Parathyroid adenoma (tissue), 2 donors: ENCODE results near the gene KIF19.
A peak's percentile ranks its signal among the peaks of the same experiment; 100 is the strongest.

Experiments used
- H2AFZ ChIP-seq: fragments of 300-600 bp; sonication (generic); one replicate; pipeline ENCODE4 v1.7.0; 2017; ENCODE audit warnings: antibody characterized with exemption, mild to moderate bottlenecking
- H3K27ac ChIP-seq: fragments of 300-600 bp; sonication (generic); one replicate; pipeline ENCODE4 v1.7.0; 2017
- H3K27me3 ChIP-seq: fragments of 300-600 bp; sonication (generic); one replicate; pipeline ENCODE4 v1.7.0; 2017; ENCODE audit warnings: low read length; ENCODE audit not compliant: control insufficient read depth, insufficient read depth
- H3K36me3 ChIP-seq: fragments of 300-600 bp; sonication (generic); one replicate; pipeline ENCODE4 v1.7.0; 2017; ENCODE audit warnings: low read length; ENCODE audit not compliant: control insufficient read depth, insufficient read depth
- H3K4me1 ChIP-seq: fragments of 300-600 bp; sonication (generic); one replicate; pipeline ENCODE4 v1.7.0; 2017; ENCODE audit warnings: control low read depth
- H3K4me2 ChIP-seq: fragments of 300-600 bp; sonication (generic); one replicate; pipeline ENCODE4 v1.7.0; 2017; ENCODE audit warnings: low read length
- H3K4me3 ChIP-seq: fragments of 300-600 bp; sonication (generic); one replicate; pipeline ENCODE4 v1.7.0; 2017; ENCODE audit warnings: low read depth, low read length
- H3K79me2 ChIP-seq: fragments of 300-600 bp; sonication (generic); one replicate; pipeline ENCODE4 v1.7.0; 2017; ENCODE audit warnings: control low read depth
- H3K9ac ChIP-seq: fragments of 300-600 bp; sonication (generic); one replicate; pipeline ENCODE4 v1.7.0; 2017; ENCODE audit warnings: mild to moderate bottlenecking
- H3K9me3 ChIP-seq: fragments of 300-600 bp; sonication (generic); one replicate; pipeline ENCODE4 v1.7.0; 2017; ENCODE audit warnings: low read length; ENCODE audit not compliant: control insufficient read depth
- CTCF ChIP-seq: fragments of 300-600 bp; sonication (generic); IDR thresholded peaks from one replicate; pipeline ENCODE4 v1.7.0; 2017; ENCODE audit warnings: antibody characterized with exemption, mild to moderate bottlenecking
- donor health status: primary hyperparathyroidism.

Gene KIF19

GRCh38 chr17:74360899-74361229 is 34.8 kb downstream of the KIF19 start:
- no peak overlapping the region for H3K9ac ChIP-seq

GRCh38 chr17:74361230-74362068 is 35.4 kb downstream of the KIF19 start, which contains the start of gene BTBD17:
BTBD17 (minus strand) TSS chr17:74361868; CDS start chr17:74361819, 49 bp downstream.
- Histone ChIP-seq H3K9ac (no peak within 1 kb of the TSS), H3K9me3 (no peaks in the 10 kb centered on the region), H3K4me1 (no peaks in the 10 kb centered on the region), H3K79me2 (no peaks in the 10 kb centered on the region), H2AFZ (no peak within 1 kb of the TSS), H3K27ac (no peak within 1 kb of the TSS), H3K4me2 (no peak within 1 kb of the TSS), H3K4me3 (no peak within 1 kb of the TSS), H3K36me3 (no peaks in the 10 kb centered on the region), H3K27me3 (no peaks in the 10 kb centered on the region)
- peak; percentile 74 for TF ChIP-seq CTCF

More at GRCh38 chr17:74360899-74361229, 34.8 kb downstream of the KIF19 start:
- Histone ChIP-seq H3K79me2 (no peaks in the 10 kb centered on the region), H3K4me3 (no peak overlapping the region), H3K4me1 (no peaks in the 10 kb centered on the region), H2AFZ (no peak overlapping the region), H3K27me3 (no peaks in the 10 kb centered on the region), H3K9me3 (no peaks in the 10 kb centered on the region), H3K36me3 (no peaks in the 10 kb centered on the region), H3K4me2 (no peak overlapping the region), H3K27ac (no peak overlapping the region)
- no peak for TF ChIP-seq CTCF

GRCh38 chr17:74362069-74362405 is 36.0 kb downstream of the KIF19 start:
- Histone ChIP-seq H3K4me3 (no peak overlapping the region), H3K27ac (no peak overlapping the region), H3K4me1 (no peaks in the 10 kb centered on the region), H3K36me3 (no peaks in the 10 kb centered on the region), H3K9me3 (no peaks in the 10 kb centered on the region), H3K79me2 (no peaks in the 10 kb centered on the region), H3K27me3 (no peaks in the 10 kb centered on the region), H3K9ac (no peak overlapping the region), H2AFZ (no peak overlapping the region), H3K4me2 (no peak overlapping the region)
- no peak for TF ChIP-seq CTCF

GRCh38 chr17:74362810-74363498 is 36.9 kb downstream of the KIF19 start:
- no peaks in the 10 kb centered on the region for H3K9me3 ChIP-seq
- TF ChIP-seq CTCF = no peak
- H2AFZ ChIP-seq = no peak overlapping the region
- H3K36me3 ChIP-seq = no peaks in the 10 kb centered on the region
- H3K4me1 ChIP-seq = no peaks in the 10 kb centered on the region
- no peaks in the 10 kb centered on the region for H3K79me2 ChIP-seq
- H3K27ac ChIP-seq = no peak overlapping the region
- no peak overlapping the region for H3K4me3 ChIP-seq
- H3K9ac ChIP-seq = no peak overlapping the region
- H3K27me3 ChIP-seq = no peaks in the 10 kb centered on the region
- H3K4me2 ChIP-seq = no peak overlapping the region
